Suprapubic skin (tissue), 3 donors: ENCODE data around the gene AHNAK2.

Experiments used
- CTCF ChIP-seq, 2 donors: fragments of 200-600 bp in 1 of 2; fragments of 450-650 bp in 1 of 2; sonication (generic) in 1 of 2; IDR thresholded peaks; one replicate each; pipeline ENCODE4 v1.5.1; 2016 to 2019; ENCODE audit warnings: antibody characterized with exemption in 2 of 2, mild to moderate bottlenecking in 1 of 2, moderate library complexity in 1 of 2
- POLR2AphosphoS5 ChIP-seq, 3 donors: sonication (generic); formaldehyde crosslinking; IDR thresholded peaks; one replicate each; pipeline ENCODE4 v1.6.1; 2017; ENCODE audit warnings: antibody characterized with exemption in 3 of 3

GRCh38 chr14:104989951-104990303 lies 11.8 kb upstream of the AHNAK2 start:
- TF ChIP-seq POLR2AphosphoS5 (IDR thresholded peaks at IDR 0.05) (no peak), CTCF (IDR thresholded peaks at IDR 0.05) (no peak)
